ENCODE data around the gene ZNF385B.

- no peak for TF ChIP-seq POLR2AphosphoS5 (IDR thresholded peaks at IDR 0.05)
- TF ChIP-seq CTCF (IDR thresholded peaks at IDR 0.05), result no peak
These were observed 432.8 kb downstream of the ZNF385B start for GRCh38 chr2:179428649-179429048.

All from stomach (tissue), 4 donors.